ENCODE measurements around the gene JPT1. TPM values are rescaled to one million over a fixed set of nuclear protein-coding genes. Genes with fewer than 3 reads are reported as not detected.

Gene JPT1
- total and polyA plus RNA-seq, 2 donors (not counting 3 experiments of a cell fraction or from before 2014, with no cell fraction given), result 212 to 352 TPM

- DNase-seq (ENCODE audit: low read depth, low spot score) (peak; percentile 29), FAIRE-seq (no peak)
- no peaks in the 10 kb centered on the region for H3K9me3 ChIP-seq (replicated peaks; ENCODE audit: control insufficient read depth, insufficient read depth, low read length)
- no peaks in the 10 kb centered on the region for H3K9me1 ChIP-seq (replicated peaks; ENCODE audit: control insufficient read depth, extremely low read depth, insufficient read depth, low read length)
- no peak overlapping the region for H2AFZ ChIP-seq (ENCODE audit: low read depth, low read length)
- CTCF ChIA-PET, result no interaction called here
- H3K4me3 ChIP-seq (replicated peaks in 1 of 3; ENCODE audit: insufficient read depth in 1 of 3, low read depth in 1 of 3, low read length in 3 of 3), result peak overlapping the region; percentile 57 to 83 (median 62)
- dilution Hi-C loops (cut with MboI; ENCODE audit: extremely low pct_ligation_motif_present, low sequenced_read_pairs) (no loop called here), intact Hi-C loops (cut with micrococcal nuclease) (loop anchor here (1.0 kb wide), 4 partner anchors 22 to 52 kb away; partner anchors contain the start of genes NT5C and NUP85)
- peaks cover 54% of the 10 kb centered on the region for H3K79me2 ChIP-seq (ENCODE audit: control insufficient read depth, insufficient read depth, low read length)
- H3K4me2 ChIP-seq (ENCODE audit: insufficient read depth, low read length), result peak overlapping the region; percentile 19
- BruUV-seq (replicated peaks), result no TSS peak
- no peaks in the 10 kb centered on the region for H3K27me3 ChIP-seq (ENCODE audit: control insufficient read depth in 2 of 2, insufficient read depth in 2 of 2, low read length in 2 of 2)
- no peaks in the 10 kb centered on the region for H4K20me1 ChIP-seq (replicated peaks; ENCODE audit: control insufficient read depth, extremely low read depth, insufficient read depth, low read length)
- peaks cover 0 to under 1% of the 10 kb centered on the region in 2 experiments for H3K36me3 ChIP-seq (ENCODE audit: control insufficient read depth in 2 of 2, extremely low read depth in 1 of 2, insufficient read depth in 2 of 2, low read length in 2 of 2)
- H3K27ac ChIP-seq (ENCODE audit: insufficient read depth, low read depth, low read length), result peak overlapping the region; percentile 60
- H3K4me1 ChIP-seq (ENCODE audit: control insufficient read depth, extremely low read depth, insufficient read depth, low read length), result peaks cover 21% of the 10 kb centered on the region
- peak overlapping the region; percentile 75 for H3K9ac ChIP-seq (replicated peaks; ENCODE audit: extremely low read depth, insufficient read depth, low read length)
- POLR2A ChIA-PET, result interaction anchor here (0.6 to 1.5 kb wide), 4 partner anchors 11 to 258 kb away, joined by 3 to 5 read pairs (median 4); no protein-coding TSS in a partner anchor
- TF ChIP-seq POLR2A (IDR thresholded peaks at IDR 0.05; ENCODE audit: low read depth, low read length) (no peak), CTCF (IDR thresholded peaks at IDR 0.05; ENCODE audit: extremely low read depth in 1 of 2, insufficient read depth in 1 of 2, low read depth in 1 of 2, low read length in 2 of 2) (no peak), POLR2AphosphoS5 (IDR thresholded peaks at IDR 0.05; ENCODE audit: insufficient read depth, low read depth, low read length) (no peak), MAX (IDR thresholded peaks at IDR 0.05; ENCODE audit: insufficient read depth, insufficient read length) (no peak), FOS (IDR thresholded peaks at IDR 0.05; ENCODE audit: borderline replicate concordance, insufficient read depth, low read length) (no peak), MYC (IDR thresholded peaks at IDR 0.05; ENCODE audit: low read depth, low read length) (no peak), JUN (IDR thresholded peaks at IDR 0.05; ENCODE audit: borderline replicate concordance, insufficient read depth, insufficient read length, low read depth) (no peak), EZH2 (IDR thresholded peaks at IDR 0.05; ENCODE audit: borderline replicate concordance, low read depth, low read length, severe bottlenecking) (no peak), GATA2 (IDR thresholded peaks at IDR 0.05; ENCODE audit: insufficient read depth, insufficient read length, low read depth, low read length) (no peak)
Observed at GRCh38 chr17:75153780-75154194, 525 bp downstream of the JPT1 start.
